Panc1 (cell line): ENCODE measurements around the gene EXOC3L4. TPM values are rescaled to one million over a fixed set of nuclear protein-coding genes. Genes with fewer than 3 reads are reported as not detected.

Experiments
- ATAC-seq: fragments of 200-7000 bp; cut with Tn5 transposase; 2 replicates; pipeline ENCODE4 v1.9.1; 2020; ENCODE audit warnings: mild to moderate bottlenecking, moderate library complexity
- BruUV-seq: library from RNA; stranded (reverse); fragments of 400-500 nt; replicated peaks from 2 replicates; lab custom pipeline; 2021; lab: Mats Ljungman, UMichigan
- CTCF ChIA-PET: fragments of 300-600 bp; sonication (Branson Sonifier 250); formaldehyde crosslinking; loops from one replicate; lab custom pipeline; 2022; ENCODE audit warnings: antibody characterized with exemption; lab: Charles Lee
- POLR2A ChIA-PET: fragments of 300-600 bp; sonication (Branson Sonifier 250); formaldehyde crosslinking; loops from one replicate; lab custom pipeline; 2022; ENCODE audit warnings: antibody characterized with exemption; lab: Charles Lee
- DNase-seq: peaks from one replicate; pipeline ENCODE4 v3.0.0-alpha.2; 2010; ENCODE audit warnings: low read depth, low spot score
- H3K27ac ChIP-seq: 2 replicates; pipeline ENCODE4 v1.5.1; 2011; ENCODE audit warnings: mild to moderate bottlenecking, low read length, inconsistent platforms
- H3K27me3 ChIP-seq: fragments of 200-500 bp; sonication (Bioruptor generic); 2 replicates; pipeline ENCODE4 v1.6.0; 2014; ENCODE audit warnings: low read length, inconsistent platforms; ENCODE audit not compliant: control insufficient read depth, insufficient read depth
- H3K36me3 ChIP-seq: fragments of 200-500 bp; sonication (Bioruptor generic); 2 replicates; pipeline ENCODE4 v1.5.1; 2014; ENCODE audit warnings: inconsistent platforms, mild to moderate bottlenecking, low read length, moderate library complexity; ENCODE audit not compliant: control insufficient read depth, insufficient read depth
- H3K4me1 ChIP-seq: 2 replicates; pipeline ENCODE4 v1.5.1; 2011; ENCODE audit warnings: inconsistent platforms, mild to moderate bottlenecking, low read length, moderate library complexity; ENCODE audit not compliant: control insufficient read depth, insufficient read depth
- H3K4me3 ChIP-seq, 2 experiments: 2 replicates each; pipeline ENCODE4 v1.5.1; 2011 to 2012; ENCODE audit warnings: low read depth in 2 of 2, low read length in 2 of 2, mild to moderate bottlenecking in 2 of 2, inconsistent platforms in 1 of 2, moderate library complexity in 1 of 2
- H3K9me3 ChIP-seq: fragments of 200-500 bp; sonication (Bioruptor generic); 2 replicates; pipeline ENCODE4 v1.5.1; 2014; ENCODE audit warnings: low read depth, mild to moderate bottlenecking, inconsistent platforms, low read length, moderate library complexity; ENCODE audit not compliant: control insufficient read depth, insufficient read depth
- CTCF ChIP-seq: fragments of 450-650 bp; IDR thresholded peaks from 2 replicates; pipeline ENCODE4 v1.5.1; 2017; ENCODE audit warnings: mild to moderate bottlenecking
- POLR2AphosphoS5 ChIP-seq: IDR thresholded peaks from 2 replicates; pipeline ENCODE4 v1.6.1; 2012; ENCODE audit warnings: mild to moderate bottlenecking, low read depth, low read length, moderate library complexity
- REST ChIP-seq, 2 experiments: IDR thresholded peaks; 2 replicates each; pipeline ENCODE4 v1.6.1; 2011 to 2012; ENCODE audit warnings: low read depth in 2 of 2, control low read depth in 1 of 2, low read length in 1 of 2, mild to moderate bottlenecking in 1 of 2, moderate library complexity in 1 of 2; ENCODE audit not compliant: insufficient read depth in 1 of 2
- SIN3A ChIP-seq: IDR thresholded peaks from 2 replicates; pipeline ENCODE4 v1.6.1; 2012; ENCODE audit warnings: low read depth, mild to moderate bottlenecking, low read length, moderate library complexity, borderline replicate concordance; ENCODE audit not compliant: insufficient read depth
- TCF7L2 ChIP-seq: IDR thresholded peaks from 2 replicates; pipeline ENCODE4 v1.6.1; 2011; ENCODE audit warnings: mild to moderate bottlenecking, low read depth, low read length, inconsistent platforms
- in situ Hi-C: cut with HindIII; loops from 2 replicates; pipeline ENCODE4 v1.10.0; 2016; ENCODE audit warnings: low sequenced_read_pairs, low pct_unique_long_range_greater_than_20kb
- intact Hi-C: fragments of 100-400 bp; cut with micrococcal nuclease; formaldehyde crosslinking; loops from one replicate; pipeline ENCODE4 v1.10.0; 2022; ENCODE audit not compliant: unreplicated experiment
- total RNA-seq: library from RNA; stranded (reverse); gene quantifications from one replicate; pipeline ENCODE4 v1.2.1, GENCODE V29; 2021; ENCODE audit not compliant: unreplicated experiment

Gene EXOC3L4
- total RNA-seq, 1 experiment from 2014 or later, result 2.6 TPM

- no TSS peak for BruUV-seq
- DNase-seq (no peak), ATAC-seq (no peak)
- no peaks in the 10 kb centered on the region for H3K36me3 ChIP-seq
- no peak overlapping the region for H3K27ac ChIP-seq
- peaks cover 15% of the 10 kb centered on the region; the same call in 1 of the 2 replicates for H3K4me1 ChIP-seq
- CTCF ChIA-PET, result interaction anchor here (0.9 kb wide), 1 partner anchor 193 kb away, joined by 3 read pairs; no protein-coding TSS in a partner anchor
- TF ChIP-seq SIN3A, result no peak
- no peak for TF ChIP-seq POLR2AphosphoS5
- no peak for TF ChIP-seq CTCF
- TF ChIP-seq REST (IDR thresholded peaks at IDR 0.05; ENCODE audit: insufficient read depth in 1 of 2, low read depth in 2 of 2, low read length in 1 of 2), result no peak
- TF ChIP-seq TCF7L2, result no peak
- in situ Hi-C loops, result no loop called here
- no peaks in the 10 kb centered on the region for H3K27me3 ChIP-seq
- intact Hi-C loops, result loop anchor here (10.0 kb wide), 1 partner anchor 192 kb away; no protein-coding TSS in a partner anchor
- H3K9me3 ChIP-seq, result no peaks in the 10 kb centered on the region
- no peak overlapping the region for H3K4me3 ChIP-seq
- POLR2A ChIA-PET, result interaction anchor here (0.6 kb wide), 1 partner anchor 35 kb away, joined by 4 read pairs; no protein-coding TSS in a partner anchor
These were observed 8.2 kb downstream of the EXOC3L4 start for GRCh38 chr14:103102689-103103260.

- Histone ChIP-seq H3K9me3 (no peaks in the 10 kb centered on the region), H3K27me3 (no peaks in the 10 kb centered on the region), H3K4me3 (peak overlapping the region; percentile 17 to 33), H3K27ac (no peak overlapping the region), H3K36me3 (no peaks in the 10 kb centered on the region), H3K4me1 (peaks cover 24% of the 10 kb centered on the region)
- ChIA-PET CTCF (interaction anchor here (0.5 to 2.2 kb wide), 6 partner anchors 9 to 193 kb away, joined by 3 to 13 read pairs (median 4); partner anchors contain the start of gene EXOC3L4), POLR2A (no interaction called here)
- DNase-seq, result no peak
- intact Hi-C loops (loop anchor here (10.0 kb wide), 1 partner anchor 191 kb away; no protein-coding TSS in a partner anchor), in situ Hi-C loops (no loop called here)
- TF ChIP-seq TCF7L2, result no peak
- TF ChIP-seq CTCF, result no peak
- TF ChIP-seq POLR2AphosphoS5, result no peak
- TF ChIP-seq SIN3A, result peak; percentile 72; the same call in 1 of the 2 replicates
- TF ChIP-seq REST (IDR thresholded peaks at IDR 0.05; ENCODE audit: insufficient read depth in 1 of 2, low read depth in 2 of 2, low read length in 1 of 2), result no peak
- ATAC-seq, result peak; percentile 81
- no TSS peak for BruUV-seq
These were observed 9.2 kb downstream of the EXOC3L4 start for GRCh38 chr14:103103461-103104388.
